Measurements from ENCODE around the gene OR5B21. TPM values are rescaled to one million over a fixed set of nuclear protein-coding genes. Genes with fewer than 3 reads are reported as not detected.

Gene OR5B21
- total RNA-seq, 4 donors from 2014 or later = not detected

DNA sequence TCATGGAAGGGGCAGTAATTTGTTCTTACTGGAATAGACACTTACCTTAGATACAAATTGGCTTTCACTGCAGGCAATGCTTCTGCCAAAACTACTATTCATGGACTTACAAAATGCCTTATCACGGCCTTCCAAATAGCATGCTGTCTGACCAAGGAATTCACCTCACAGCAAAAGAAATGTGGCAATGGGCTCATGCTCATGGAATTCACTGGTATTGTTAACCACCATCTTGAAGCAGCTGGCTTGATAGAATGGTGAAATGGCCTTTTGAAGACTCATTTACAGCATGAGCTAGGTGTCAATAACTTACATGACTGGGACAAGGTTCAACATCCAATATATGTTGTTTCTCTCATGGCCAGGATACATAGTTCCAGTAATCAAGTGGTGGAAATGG is 21.9 kb downstream of the OR5B21 start:
- Histone ChIP-seq H3K4me1 (no peaks in the 10 kb centered on the region), H3K4me3 (no peak overlapping the region), H3K27me3 (no peaks in the 10 kb centered on the region), H3K9me3 (no peaks in the 10 kb centered on the region), H3K36me3 (no peaks in the 10 kb centered on the region), H3K27ac (no peak overlapping the region)
- intact Hi-C loops (cut with DNase I; ENCODE audit: low total_unique reads) = no loop called here
- no peak for ATAC-seq
- DNase-seq = no peak
- TF ChIP-seq, protein P1, sequence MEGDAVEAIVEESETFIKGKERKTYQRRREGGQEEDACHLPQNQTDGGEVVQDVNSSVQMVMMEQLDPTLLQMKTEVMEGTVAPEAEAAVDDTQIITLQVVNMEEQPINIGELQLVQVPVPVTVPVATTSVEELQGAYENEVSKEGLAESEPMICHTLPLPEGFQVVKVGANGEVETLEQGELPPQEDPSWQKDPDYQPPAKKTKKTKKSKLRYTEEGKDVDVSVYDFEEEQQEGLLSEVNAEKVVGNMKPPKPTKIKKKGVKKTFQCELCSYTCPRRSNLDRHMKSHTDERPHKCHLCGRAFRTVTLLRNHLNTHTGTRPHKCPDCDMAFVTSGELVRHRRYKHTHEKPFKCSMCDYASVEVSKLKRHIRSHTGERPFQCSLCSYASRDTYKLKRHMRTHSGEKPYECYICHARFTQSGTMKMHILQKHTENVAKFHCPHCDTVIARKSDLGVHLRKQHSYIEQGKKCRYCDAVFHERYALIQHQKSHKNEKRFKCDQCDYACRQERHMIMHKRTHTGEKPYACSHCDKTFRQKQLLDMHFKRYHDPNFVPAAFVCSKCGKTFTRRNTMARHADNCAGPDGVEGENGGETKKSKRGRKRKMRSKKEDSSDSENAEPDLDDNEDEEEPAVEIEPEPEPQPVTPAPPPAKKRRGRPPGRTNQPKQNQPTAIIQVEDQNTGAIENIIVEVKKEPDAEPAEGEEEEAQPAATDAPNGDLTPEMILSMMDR (IDR thresholded peaks at IDR 0.05 in 4 of 5, conservative IDR thresholded peaks at IDR 0.05 in 1 of 5) = no peak
- TF ChIP-seq POLR2A (IDR thresholded peaks at IDR 0.05) = no peak
- in situ Hi-C loops (cut with MboI; ENCODE audit: low sequenced_read_pairs in 4 of 4) = no loop called here

DNA sequence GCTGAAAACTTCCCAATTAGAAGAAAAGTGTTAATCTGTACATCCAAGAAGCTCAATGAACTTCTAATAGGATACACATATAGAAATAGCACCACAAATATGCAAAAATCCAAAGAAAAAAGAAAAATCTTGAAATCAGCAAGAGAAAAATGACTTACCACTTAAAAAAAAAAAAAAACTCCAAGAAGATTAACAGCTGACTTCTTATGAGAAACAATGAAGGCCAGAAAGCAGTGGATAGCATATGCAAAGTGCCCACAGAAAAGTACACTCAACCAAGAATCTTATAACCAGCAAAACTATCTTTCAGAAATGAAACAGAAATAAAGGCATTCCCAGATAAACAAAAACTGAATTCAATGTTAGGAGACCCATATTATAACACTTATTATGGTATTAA is 36.0 kb downstream of the OR5B21 start:
- no peak overlapping the region for H3K27ac ChIP-seq
- TF ChIP-seq, protein P1 (IDR thresholded peaks at IDR 0.05 in 4 of 5, conservative IDR thresholded peaks at IDR 0.05 in 1 of 5) = no peak
- no peak for TF ChIP-seq POLR2A (IDR thresholded peaks at IDR 0.05)
- ATAC-seq = no peak

DNA sequence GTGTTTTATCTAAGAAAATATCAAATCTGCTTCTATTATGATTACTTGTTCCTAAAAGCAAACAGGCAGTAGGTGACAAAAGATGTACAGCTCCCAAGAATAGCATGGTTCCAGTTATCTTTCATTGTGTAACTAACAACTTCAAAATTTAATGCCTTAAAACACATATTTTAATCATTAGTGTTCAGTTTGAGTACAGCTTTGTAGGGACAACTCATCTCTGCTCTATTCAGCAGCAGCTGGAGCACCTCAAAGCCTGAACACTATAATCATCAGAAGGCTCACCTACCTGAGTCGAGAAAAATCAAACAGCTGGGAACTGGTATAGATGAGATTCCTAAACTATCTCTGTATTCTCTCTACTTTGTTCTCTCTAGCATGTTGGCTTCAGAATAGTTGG is 41.6 kb downstream of the OR5B21 start:
- ATAC-seq (no peak), DNase-seq (no peak)
- peaks cover 0 to 4% (median 0%) of the 10 kb centered on the region in 3 donors for H3K9me3 ChIP-seq
- H3K4me3 ChIP-seq = no peak overlapping the region
- H3K4me1 ChIP-seq = no peaks in the 10 kb centered on the region
- intact Hi-C loops (cut with DNase I; ENCODE audit: low total_unique reads) = no loop called here
- no peaks in the 10 kb centered on the region for H3K36me3 ChIP-seq
- no peaks in the 10 kb centered on the region for H3K27me3 ChIP-seq
- in situ Hi-C loops (cut with MboI; ENCODE audit: low sequenced_read_pairs in 4 of 4) = no loop called here
- TF ChIP-seq, protein P1 (IDR thresholded peaks at IDR 0.05 in 4 of 5, conservative IDR thresholded peaks at IDR 0.05 in 1 of 5) = no peak
- no peak for TF ChIP-seq POLR2A (IDR thresholded peaks at IDR 0.05)
- H3K27ac ChIP-seq = no peak overlapping the region

More for the DNA sequence above, 36.0 kb downstream of the OR5B21 start:
- Histone ChIP-seq H3K36me3 (no peaks in the 10 kb centered on the region), H3K9me3 (no peaks in the 10 kb centered on the region), H3K4me3 (no peak overlapping the region), H3K27me3 (no peaks in the 10 kb centered on the region), H3K4me1 (no peaks in the 10 kb centered on the region)
- in situ Hi-C loops (cut with MboI; ENCODE audit: low sequenced_read_pairs in 4 of 4) = no loop called here
- intact Hi-C loops (cut with DNase I; ENCODE audit: low total_unique reads) = no loop called here
- DNase-seq = no peak

DNA sequence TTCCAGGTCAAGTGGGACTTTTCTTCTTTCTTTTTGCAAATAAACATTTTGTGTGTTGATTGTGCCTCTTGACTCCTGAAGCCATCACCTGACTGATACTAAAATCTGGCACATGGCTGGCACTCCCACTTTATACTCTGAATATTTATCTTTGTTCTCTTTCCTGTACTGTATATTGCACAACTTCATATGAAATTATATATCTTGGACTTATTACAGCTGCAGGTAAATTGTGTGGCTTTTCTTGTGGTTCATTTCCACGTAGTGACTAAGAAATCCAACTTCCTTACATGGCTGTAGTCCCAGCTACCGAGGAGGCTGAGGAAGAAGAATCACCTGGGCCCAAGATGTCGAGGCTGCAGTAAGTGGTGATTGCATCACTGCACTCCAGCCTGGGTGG is 42.2 kb downstream of the OR5B21 start:
- Histone ChIP-seq H3K27me3 (no peaks in the 10 kb centered on the region), H3K27ac (no peak overlapping the region), H3K36me3 (no peaks in the 10 kb centered on the region), H3K4me1 (no peaks in the 10 kb centered on the region), H3K4me3 (no peak overlapping the region), H3K9me3 (peaks cover 0 to 4% (median 0%) of the 10 kb centered on the region in 3 donors)
- DNase-seq = no peak
- TF ChIP-seq, protein P1 (IDR thresholded peaks at IDR 0.05 in 4 of 5, conservative IDR thresholded peaks at IDR 0.05 in 1 of 5) = no peak
- no peak for TF ChIP-seq POLR2A (IDR thresholded peaks at IDR 0.05)
- intact Hi-C loops (cut with DNase I; ENCODE audit: low total_unique reads) (no loop called here), in situ Hi-C loops (cut with MboI; ENCODE audit: low sequenced_read_pairs in 4 of 4) (no loop called here)
- ATAC-seq = no peak

Other genes with a start within 250 kb of the OR5B21 start
- gene OR10W1, start 239.8 kb downstream of the OR5B21 start, total RNA-seq = under 1 TPM in 1 of 4 donors, not detected in 3; 0.31 TPM
- not detected for gene OR5B17, start 149.0 kb downstream of the OR5B21 start, total RNA-seq
- not detected for gene OR5B3, start 101.2 kb downstream of the OR5B21 start, total RNA-seq
- not detected for gene OR5B2, start 80.0 kb downstream of the OR5B21 start, total RNA-seq
- not detected for gene OR5B12, start 65.9 kb downstream of the OR5B21 start, total RNA-seq
- 1 to 10 TPM; 1.0 to 2.2 (median 1.9) TPM for gene LPXN, start 67.8 kb upstream of the OR5B21 start, total RNA-seq
- 10 to 100 TPM; 59.0 to 94.7 (median 90.6) TPM for gene ZFP91, start 71.0 kb upstream of the OR5B21 start, total RNA-seq
- 1 to 10 TPM; 3.2 to 8.5 (median 4.0) TPM for gene CNTF, start 114.6 kb upstream of the OR5B21 start, total RNA-seq
- under 1 TPM in 2 of 4 donors, not detected in 2; 0.23 to 0.24 TPM for gene GLYAT, start 223.8 kb upstream of the OR5B21 start, total RNA-seq